Umbilical cord (tissue), 1 donor: ENCODE data around the gene MRPS26. TPM values are rescaled to one million over a fixed set of nuclear protein-coding genes. Genes with fewer than 3 reads are reported as not detected.

Experiments
- total RNA-seq: library from RNA; depleted of rRNA; stranded (reverse); fragments of >200 nt; gene quantifications from one replicate; pipeline ENCODE4 v1.2.3, GENCODE V29; 2014; ENCODE audit warnings: low replicate concordance; ENCODE audit not compliant: insufficient read depth

The MRPS26 gene
- total RNA-seq, 1 donor from 2014 or later, result 30.6 TPM

Other genes with a start within 250 kb of the MRPS26 start
- 18.1 TPM for gene CPXM1, start 245.4 kb upstream of the MRPS26 start, total RNA-seq
- not detected for gene C20orf141, start 231.1 kb upstream of the MRPS26 start, total RNA-seq
- gene TMEM239, start 229.7 kb upstream of the MRPS26 start, total RNA-seq, result 1.2 TPM
- 16.9 TPM for gene PCED1A, start 205.4 kb upstream of the MRPS26 start, total RNA-seq
- 19.7 TPM for gene VPS16, start 205.3 kb upstream of the MRPS26 start, total RNA-seq
- 69.1 TPM for gene PTPRA, start 172.6 kb upstream of the MRPS26 start, total RNA-seq
- gene GNRH2, start 2.4 kb upstream of the MRPS26 start, total RNA-seq, result not detected
- not detected for gene OXT, start 25.6 kb downstream of the MRPS26 start, total RNA-seq
- not detected for gene AVP, start 38.7 kb downstream of the MRPS26 start, total RNA-seq
- 10.4 TPM for gene FASTKD5, start 113.8 kb downstream of the MRPS26 start, total RNA-seq
- gene UBOX5, start 113.8 kb downstream of the MRPS26 start, total RNA-seq, result 4.1 TPM
- gene LZTS3, start 127.5 kb downstream of the MRPS26 start, total RNA-seq, result 0.96 TPM
- 14.4 TPM for gene DDRGK1, start 158.6 kb downstream of the MRPS26 start, total RNA-seq
- 7.2 TPM for gene ITPA, start 163.4 kb downstream of the MRPS26 start, total RNA-seq
- gene SLC4A11, start 193.1 kb downstream of the MRPS26 start, total RNA-seq, result not detected